K562 (cell line): Measurements from ENCODE around the gene R3HDM2. TPM values are rescaled to one million over a fixed set of nuclear protein-coding genes. Genes with fewer than 3 reads are reported as not detected.

Experiments
- ATAC-seq: fragments of 200-7000 bp; cut with Tn5 transposase; 3 replicates; pipeline ENCODE4 v1.9.1; 2020; ENCODE audit warnings: moderate library complexity
- BruUV-seq: library from RNA; stranded (reverse); fragments of 400-500 nt; replicated peaks from 2 replicates; lab custom pipeline; 2021; lab: Mats Ljungman, UMichigan
- CTCF ChIA-PET: fragments of 300-600 bp; formaldehyde crosslinking; extraction: SDS; loops from one replicate; lab custom pipeline; 2021; ENCODE audit warnings: low intra/inter-chr PET ratio; lab: Yijun Ruan, JAX
- POLR2A ChIA-PET: fragments of 300-600, 350-650 bp; sonication (Branson Sonifier 250); formaldehyde crosslinking; extraction: SDS; loops from one replicate; lab custom pipeline; 2021; ENCODE audit warnings: antibody characterized with exemption, inconsistent platforms; lab: Yijun Ruan, JAX
- DNase-seq, 4 experiments: peaks; one replicate each; pipeline versions ENCODE4 v3.0.0 to v3.0.0-alpha.2; 2011 to 2018; ENCODE audit warnings: low spot score in 3 of 4, mixed read lengths in 3 of 4; ENCODE audit errors: extremely low read depth in 1 of 4
- FAIRE-seq: peaks from 2 replicates; lab custom pipeline; 2011; peaks lifted over from hg19 to GRCh38; lab: Jason Lieb, UNC
- H2AFZ ChIP-seq: 2 replicates; pipeline ENCODE4 v1.6.0; 2011; ENCODE audit warnings: low read depth, low read length, control low read depth, inconsistent platforms
- H3K27ac ChIP-seq: fragments of 200-600 bp; 3 replicates; pipeline ENCODE4 v1.8.0; 2011; ENCODE audit warnings: low read depth, mild to moderate bottlenecking, control low read depth, inconsistent platforms, low read length, moderate library complexity, mixed read lengths; ENCODE audit errors: extremely low read depth
- H3K27me3 ChIP-seq, 2 experiments: fragments of 300-600 bp in 1 of 2; 2 replicates in 1 of 2; 3 replicates in 1 of 2; pipeline versions ENCODE4 v1.6.0 to v1.8.0; 2011; ENCODE audit warnings: inconsistent platforms in 2 of 2, low read length in 2 of 2, mild to moderate bottlenecking in 1 of 2, mixed read lengths in 1 of 2, moderate library complexity in 1 of 2; ENCODE audit not compliant: control insufficient read depth in 2 of 2, insufficient read depth in 2 of 2
- H3K36me3 ChIP-seq: fragments of 300-600 bp; 3 replicates; pipeline ENCODE4 v1.8.0; 2011; ENCODE audit warnings: mild to moderate bottlenecking, low read length, inconsistent platforms; ENCODE audit not compliant: control insufficient read depth, insufficient read depth
- H3K4me1 ChIP-seq, 2 experiments: fragments of 200-600 bp in 1 of 2; replicated peaks in 1 of 2; 2 replicates in 1 of 2; 3 replicates in 1 of 2; pipeline versions ENCODE4 v1.5.1 to v1.8.0; 2011; ENCODE audit warnings: inconsistent platforms in 2 of 2, low read length in 2 of 2, mild to moderate bottlenecking in 1 of 2, mixed read lengths in 1 of 2, moderate library complexity in 1 of 2; ENCODE audit not compliant: control insufficient read depth in 2 of 2, insufficient read depth in 2 of 2
- H3K4me2 ChIP-seq: 2 replicates; pipeline ENCODE4 v1.6.1; 2011; ENCODE audit warnings: low read length, control low read depth, inconsistent platforms, mixed read lengths; ENCODE audit not compliant: insufficient read depth
- H3K4me3 ChIP-seq: fragments of 200-600 bp; sonication (generic), shearing (Covaris generic); 2 replicates; pipeline ENCODE4 v1.5.1; 2016; ENCODE audit warnings: control low read depth, inconsistent platforms
- H3K79me2 ChIP-seq: fragments of 200-600 bp; 3 replicates; pipeline ENCODE4 v1.8.0; 2011; ENCODE audit warnings: low read length, inconsistent platforms; ENCODE audit not compliant: control insufficient read depth, insufficient read depth
- H3K9ac ChIP-seq, 2 experiments: 2 replicates each; pipeline versions ENCODE4 v1.6.0 to v1.6.1; 2011; ENCODE audit warnings: low read depth in 2 of 2, low read length in 2 of 2, control low read depth in 1 of 2, inconsistent platforms in 1 of 2, mild to moderate bottlenecking in 1 of 2, mixed read lengths in 1 of 2; ENCODE audit not compliant: insufficient read depth in 1 of 2
- H3K9me1 ChIP-seq: one replicate; pipeline ENCODE4 v1.6.0; 2011; ENCODE audit warnings: inconsistent platforms, mild to moderate bottlenecking, low read length, moderate library complexity; ENCODE audit not compliant: control insufficient read depth, insufficient read depth
- H3K9me3 ChIP-seq: replicated peaks from 2 replicates; pipeline ENCODE4 v1.5.1; 2011; ENCODE audit warnings: low read depth, low read length, inconsistent platforms; ENCODE audit not compliant: control insufficient read depth, insufficient read depth
- H4K20me1 ChIP-seq: replicated peaks from 2 replicates; pipeline ENCODE4 v1.6.1; 2011; ENCODE audit warnings: low read length, inconsistent platforms, mixed read lengths; ENCODE audit not compliant: control insufficient read depth, insufficient read depth
- CHD1 ChIP-seq: fragments of 200-600 bp; sonication (generic); IDR thresholded peaks from one replicate; pipeline ENCODE4 v1.6.1; 2012; ENCODE audit warnings: mild to moderate bottlenecking, moderate library complexity, low read length, inconsistent platforms
- CTCFL ChIP-seq: IDR thresholded peaks from 2 replicates; pipeline ENCODE4 v1.6.1; 2011; ENCODE audit warnings: borderline replicate concordance, low read depth, mild to moderate bottlenecking, moderate library complexity, low read length; ENCODE audit not compliant: insufficient read depth, poor library complexity, severe bottlenecking
- NFIC ChIP-seq: fragments of 450-650 bp; IDR thresholded peaks from 2 replicates; pipeline ENCODE4 v1.6.1; 2017; ENCODE audit warnings: mild to moderate bottlenecking, inconsistent platforms
- POLR2G ChIP-seq: fragments of 200-400 bp; formaldehyde crosslinking; IDR thresholded peaks from 2 replicates; pipeline ENCODE4 v1.6.1; 2017; ENCODE audit warnings: low read depth, mild to moderate bottlenecking, antibody characterized with exemption, low read length, moderate library complexity
- RBFOX2 ChIP-seq: fragments of 200-400 bp; formaldehyde crosslinking; IDR thresholded peaks from 2 replicates; pipeline ENCODE4 v1.6.1; 2017; ENCODE audit warnings: low read depth, mild to moderate bottlenecking, low read length, moderate library complexity
- SAP30 ChIP-seq: fragments of 200-600 bp; sonication (generic); IDR thresholded peaks from 2 replicates; pipeline ENCODE4 v1.6.1; 2012; ENCODE audit warnings: borderline replicate concordance, low read depth, mild to moderate bottlenecking, moderate library complexity, low read length, control low read depth, inconsistent platforms; ENCODE audit not compliant: insufficient read depth, poor library complexity, severe bottlenecking
- WGBS: fragments of 100-300 bp; shearing (Covaris generic); methylation state at CpG from one replicate; pipeline ENCODE4 v1.1.6; 2016; ENCODE audit warnings: low coverage, mixed read lengths; ENCODE audit not compliant: insufficient coverage; ENCODE audit errors: missing lambda C conversion rate; 5-methylcytosine and 5-hydroxymethylcytosine counted together
- in situ Hi-C: fragments of 300-500 bp; cut with MboI; formaldehyde crosslinking; loops from 4 replicates; pipeline ENCODE4 v1.15.0; 2018; ENCODE audit warnings: inconsistent platforms, mixed read lengths
- intact Hi-C: fragments of 100-400 bp; cut with micrococcal nuclease; formaldehyde crosslinking; loops from 2 replicates; pipeline ENCODE4 v1.14.2; 2022
- polyA plus RNA-seq, 8 experiments: library from polyadenylated mRNA; depleted of rRNA in 4 of 8; stranded (reverse) in 5 of 8; unstranded in 3 of 8; fragments of >200 nt; fragmentation: Nextera tagmentation in 2 of 8; fragmentation: Illumina TruSeq in 1 of 8; extraction: Ambion mirVana in 2 of 8; extraction: Trizol in 1 of 8; gene quantifications; 2 replicates each; pipeline versions ENCODE4 v1.2.1 to v1.2.3, GENCODE V29; 2011 to 2014; ENCODE audit warnings: inconsistent platforms in 1 of 8, missing spikeins in 1 of 8
- total RNA-seq, 7 experiments: library from RNA; depleted of rRNA in 6 of 7; stranded (reverse); fragments of >200 nt in 6 of 7; fragmentation: Illumina TruSeq in 2 of 7; extraction: Trizol in 2 of 7; gene quantifications; 2 replicates each; pipeline versions ENCODE4 v1.2.1 to v1.2.3, GENCODE V29; 2011 to 2021; ENCODE audit warnings: low replicate concordance in 1 of 7

R3HDM2 gene
- total and polyA plus RNA-seq, 9 of the 15 experiments (the other 6 are each of a cell fraction or from before 2014, with no cell fraction given) = 3.3 to 18.8 (median 9.0) TPM

GRCh38 chr12:57460841-57461275 is 30.0 kb upstream of the R3HDM2 start:
- Histone ChIP-seq H3K27ac (no peak overlapping the region), H3K9me3 (no peaks in the 10 kb centered on the region), H3K9me1 (no peaks in the 10 kb centered on the region), H3K27me3 (peaks cover 2 to 10% of the 10 kb centered on the region in 2 experiments; a peak in 1 of 5 replicates), H3K36me3 (no peaks in the 10 kb centered on the region), H4K20me1 (no peaks in the 10 kb centered on the region), H3K4me1 (peaks cover 31 to 48% of the 10 kb centered on the region in 2 experiments; a peak in 4 of 5 replicates), H3K79me2 (peaks cover 13% of the 10 kb centered on the region; the same call in 2 of the 3 replicates), H2AFZ (no peak overlapping the region), H3K4me3 (peak overlapping the region; percentile 62), H3K9ac (peak overlapping the region; percentile 42 to 81; a peak in 3 of 4 replicates), H3K4me2 (peak overlapping the region; percentile 50)
- intact Hi-C loops (no loop called here), in situ Hi-C loops (no loop called here)
- POLR2A ChIA-PET = interaction anchor here (0.6 to 2.3 kb wide), 6 partner anchors 9 to 176 kb away, joined by 3 to 13 read pairs (median 4); no protein-coding TSS in a partner anchor
- 16% methylated on average over 16 of the region's 19 CpGs for WGBS
- CTCF ChIA-PET = interaction anchor here (0.6 kb wide), 1 partner anchor 195 kb away, joined by 3 read pairs; no protein-coding TSS in a partner anchor
- ATAC-seq (no peak), FAIRE-seq (no peak), DNase-seq (peak in 1 of 4 experiments; percentile 30)
- TF ChIP-seq CTCFL (peak; percentile 55), NFIC (peak; percentile 58), SAP30 (no peak), CHD1 (peak; percentile 13), POLR2G (peak; percentile 64; the same call in 1 of the 2 replicates), RBFOX2 (peak; percentile 50; the same call in 1 of the 2 replicates)
- no TSS peak for BruUV-seq
